ENCODE measurements around the gene MACROD2.
"Not testable (repeated sequence)": the region's sequence is repeated elsewhere in the genome, so short reads cannot be mapped to it uniquely, and the experiment has no call there.

Gene MACROD2

DNA sequence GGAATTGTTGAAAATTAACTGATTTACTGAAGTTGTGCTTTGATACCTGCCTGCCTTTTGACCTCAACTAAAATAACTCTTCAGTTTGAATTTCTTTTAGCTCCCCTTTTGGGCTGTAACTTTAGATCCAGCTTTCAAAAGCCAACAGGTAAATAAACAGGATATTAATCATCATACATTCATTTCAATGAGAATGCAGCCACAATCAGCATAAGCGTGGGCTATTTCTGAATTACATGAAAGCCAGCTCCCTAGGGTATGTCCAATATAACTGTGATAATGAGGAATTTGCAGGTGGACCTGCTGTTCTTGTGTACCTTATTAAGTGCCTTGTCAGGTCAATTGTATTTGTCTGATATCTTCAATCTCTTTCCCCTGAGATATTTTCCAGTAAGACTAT, 1747.3 kb downstream of the MACROD2 start:
- DNase-seq, result no peak

DNA sequence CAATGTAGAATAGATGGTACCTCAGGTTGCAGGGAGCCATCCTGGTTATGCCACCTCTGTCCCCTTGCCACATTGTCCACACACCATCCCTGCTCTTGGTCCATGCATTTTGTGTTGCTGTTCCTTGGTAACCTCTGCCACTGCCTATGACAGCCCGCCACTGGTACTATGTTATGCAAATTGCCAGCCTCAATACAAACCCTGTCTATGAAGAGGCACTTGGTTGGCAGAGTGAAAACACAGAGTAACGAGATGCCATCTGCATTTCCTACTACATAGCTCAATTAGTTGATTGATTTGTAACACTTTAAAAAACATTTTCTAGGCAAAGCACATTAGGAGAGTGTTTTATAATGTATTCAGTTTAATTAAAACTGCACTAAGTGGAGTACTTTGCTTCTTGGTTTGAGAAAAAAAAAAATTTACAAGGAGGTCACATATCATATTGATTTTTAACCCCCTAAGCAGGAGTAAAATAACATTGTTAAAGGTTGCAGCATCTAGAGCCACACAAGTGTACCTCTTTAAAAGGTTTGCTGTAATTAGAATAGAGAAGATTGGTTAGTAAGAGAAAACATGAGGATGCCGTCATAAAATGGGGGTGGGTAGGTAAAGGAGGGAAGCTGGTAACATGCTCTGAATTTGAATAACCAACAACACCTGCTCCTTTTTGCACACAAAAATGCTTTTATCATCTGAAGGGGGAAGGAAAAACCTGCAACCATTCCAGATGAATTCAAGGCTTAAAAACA, 1760.9 kb downstream of the MACROD2 start:
- DNase-seq, result no peak

DNA sequence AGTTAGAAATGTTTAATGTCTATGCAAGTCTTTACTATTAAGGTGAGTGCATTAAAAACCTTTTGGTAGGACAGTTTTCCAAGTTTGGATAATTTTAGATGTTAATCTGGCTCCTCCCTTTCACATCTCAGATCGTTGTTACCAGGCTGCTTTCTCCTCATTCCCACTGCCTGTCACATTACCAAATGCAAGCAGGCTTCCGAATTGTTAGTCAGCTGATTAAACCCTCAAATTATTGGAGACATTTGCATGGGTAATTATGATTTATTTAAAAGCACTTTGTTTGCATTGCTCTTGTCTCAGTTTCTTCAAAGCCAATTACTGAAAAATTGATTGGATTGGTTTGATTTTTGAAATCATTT, 1761.4 kb downstream of the MACROD2 start:
- no peak for DNase-seq

DNA sequence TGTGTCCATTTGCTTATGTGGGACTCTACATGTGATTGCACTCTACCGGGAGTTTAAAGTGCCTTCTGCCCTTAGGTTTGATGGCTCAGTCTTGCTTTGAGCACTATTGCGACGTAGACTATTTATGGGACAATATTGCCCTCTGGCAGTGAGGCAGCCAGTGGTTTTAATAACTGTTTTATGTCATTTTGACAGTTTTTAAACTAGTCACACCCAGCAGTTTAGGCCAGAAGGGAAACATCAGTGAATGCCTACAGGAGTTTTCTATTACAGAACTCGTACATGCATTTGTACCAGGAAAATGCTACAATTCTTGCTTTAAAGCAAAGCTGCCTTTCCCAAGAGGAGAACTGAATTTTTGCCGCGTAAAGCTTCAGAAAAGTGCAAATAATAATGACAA, 1764.3 kb downstream of the MACROD2 start:
- DNase-seq, result no peak

DNA sequence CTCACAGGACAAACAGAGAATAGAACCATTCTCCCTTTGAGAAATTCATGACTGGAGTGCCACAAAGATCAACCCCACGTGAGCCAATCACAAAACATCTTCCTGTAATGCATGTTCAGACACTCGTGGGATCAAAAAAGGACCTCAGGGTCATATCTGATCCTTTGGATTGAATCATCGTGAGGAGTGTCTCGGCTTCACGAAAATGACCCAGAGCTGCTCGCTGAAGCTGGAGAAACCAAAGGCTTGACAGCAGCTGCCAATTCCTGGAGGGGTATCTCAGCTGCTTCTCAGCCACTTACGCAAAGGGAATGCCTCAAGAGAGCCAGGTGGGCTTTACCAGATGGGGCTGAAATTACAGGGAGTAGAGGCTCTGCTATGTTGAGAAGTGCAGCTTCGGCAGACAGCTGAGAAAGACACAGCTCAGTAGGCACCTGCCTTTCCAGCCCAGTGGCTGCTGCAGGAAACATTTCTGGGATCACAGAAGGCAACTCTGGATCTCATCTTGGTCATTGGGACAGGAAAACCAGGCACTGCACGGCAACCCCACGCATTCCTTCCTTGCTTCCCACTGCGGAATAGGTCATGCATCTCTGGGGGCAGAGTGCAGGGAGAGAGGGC, 1764.8 kb downstream of the MACROD2 start:
- DNase-seq, result no peak

DNA sequence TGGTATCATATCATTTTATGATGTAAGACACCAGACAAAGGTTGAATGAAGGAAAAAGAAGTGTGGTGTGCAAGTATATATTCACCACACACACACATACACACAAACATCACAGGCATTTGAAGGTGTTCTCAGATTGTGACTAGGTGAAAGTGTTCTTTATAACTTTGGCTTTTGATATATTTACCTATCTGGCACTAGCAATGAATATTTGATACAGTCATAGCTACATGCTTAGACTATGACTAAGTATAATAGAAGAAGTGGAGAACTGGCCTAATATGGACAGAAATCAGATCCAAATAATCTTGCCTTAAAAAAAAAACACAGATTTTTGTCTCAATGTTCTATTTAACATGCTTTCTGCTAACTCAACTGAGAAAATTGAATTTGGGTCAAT, 1768.0 kb downstream of the MACROD2 start:
- DNase-seq, result no peak

DNA sequence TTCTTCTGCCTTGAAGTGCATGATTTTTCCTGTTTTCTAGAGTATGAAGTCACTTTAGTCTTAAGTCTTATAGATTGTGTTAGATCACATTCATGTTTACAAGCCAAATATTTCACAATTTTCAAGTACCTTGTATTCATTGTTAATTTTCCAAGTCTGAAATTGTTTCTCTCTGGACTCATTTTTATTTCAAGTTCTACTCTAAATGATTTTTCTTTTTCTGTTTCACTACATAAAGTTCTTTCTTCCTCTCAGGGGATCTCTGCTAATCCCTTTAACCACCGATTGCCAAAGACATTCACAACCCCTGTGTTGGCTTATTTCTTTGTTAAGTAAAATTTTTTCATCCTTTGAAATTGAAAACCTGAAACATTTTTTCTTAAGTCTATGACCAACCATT, 1772.3 kb downstream of the MACROD2 start:
- DNase-seq, result no peak

DNA sequence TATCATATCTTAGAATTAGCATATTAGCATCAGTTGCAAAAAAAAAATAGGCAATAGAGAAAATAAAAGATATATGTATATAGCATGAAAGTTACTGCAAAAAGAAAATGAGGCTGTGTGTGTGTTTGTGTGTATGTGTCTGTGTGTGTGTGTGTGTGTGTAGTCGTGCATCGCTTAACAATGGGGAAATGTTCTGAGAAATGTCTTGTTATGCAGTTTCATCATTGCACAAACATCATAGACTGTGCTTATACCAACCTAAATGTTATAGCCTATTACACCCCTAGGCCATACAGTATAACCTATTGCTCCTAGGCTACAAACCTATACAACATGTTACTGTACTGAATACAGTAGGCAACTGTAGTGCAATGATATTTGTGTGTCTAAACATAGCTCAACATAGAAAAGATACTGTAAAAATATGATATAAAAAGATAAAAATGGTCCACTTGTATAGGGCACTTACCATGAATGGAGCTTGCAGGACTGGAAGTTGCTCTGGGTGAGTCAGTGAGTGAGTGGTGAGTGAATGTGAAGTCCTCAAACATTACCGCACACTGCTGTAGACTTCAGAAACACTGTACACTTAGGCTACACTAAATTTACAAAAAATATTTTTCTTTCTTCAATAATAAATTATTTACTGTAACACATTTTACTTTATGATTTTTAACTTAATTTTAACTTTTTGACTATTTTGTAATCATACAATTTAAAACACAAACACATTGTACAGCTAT, 1772.9 kb downstream of the MACROD2 start:
- no peak for DNase-seq

DNA sequence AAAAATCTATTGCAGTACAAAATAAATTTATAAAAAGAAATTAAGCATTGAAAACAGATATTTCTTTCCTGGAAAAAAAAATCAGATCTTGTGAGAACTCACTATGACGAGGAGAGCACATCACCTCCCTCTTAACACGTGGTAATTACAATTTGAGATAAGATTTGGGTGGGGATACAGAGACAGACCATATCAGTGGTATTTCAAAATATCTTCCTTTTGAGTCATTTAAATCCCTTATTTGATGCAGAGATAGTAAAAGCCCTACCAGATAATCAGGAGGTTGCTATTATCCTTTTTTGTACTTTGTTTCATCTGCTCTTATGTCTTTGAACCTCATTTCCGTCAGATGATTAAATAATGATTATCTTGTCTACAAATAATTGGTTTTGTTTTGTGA, 1777.5 kb downstream of the MACROD2 start:
- DNase-seq, result no peak

DNA sequence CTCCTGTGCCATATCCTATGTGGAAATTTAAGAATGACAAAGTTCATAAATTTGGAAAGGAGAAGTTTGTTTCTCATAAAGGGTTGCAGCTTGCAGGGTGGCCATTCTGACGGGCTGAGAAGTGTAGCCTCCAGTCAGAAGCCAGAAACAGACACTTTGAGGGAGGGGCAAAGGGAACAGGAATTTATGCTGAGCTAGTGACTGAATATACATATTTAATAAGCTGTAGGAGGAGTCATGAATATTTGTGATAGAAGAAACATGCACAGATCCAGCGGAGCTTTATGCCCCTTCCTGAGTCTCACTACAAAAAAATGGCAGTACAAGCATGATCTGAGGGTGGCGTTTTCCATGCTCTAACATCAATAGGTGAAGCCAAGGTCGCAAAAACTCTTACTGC, 1779.6 kb downstream of the MACROD2 start:
- DNase-seq, result no peak

DNA sequence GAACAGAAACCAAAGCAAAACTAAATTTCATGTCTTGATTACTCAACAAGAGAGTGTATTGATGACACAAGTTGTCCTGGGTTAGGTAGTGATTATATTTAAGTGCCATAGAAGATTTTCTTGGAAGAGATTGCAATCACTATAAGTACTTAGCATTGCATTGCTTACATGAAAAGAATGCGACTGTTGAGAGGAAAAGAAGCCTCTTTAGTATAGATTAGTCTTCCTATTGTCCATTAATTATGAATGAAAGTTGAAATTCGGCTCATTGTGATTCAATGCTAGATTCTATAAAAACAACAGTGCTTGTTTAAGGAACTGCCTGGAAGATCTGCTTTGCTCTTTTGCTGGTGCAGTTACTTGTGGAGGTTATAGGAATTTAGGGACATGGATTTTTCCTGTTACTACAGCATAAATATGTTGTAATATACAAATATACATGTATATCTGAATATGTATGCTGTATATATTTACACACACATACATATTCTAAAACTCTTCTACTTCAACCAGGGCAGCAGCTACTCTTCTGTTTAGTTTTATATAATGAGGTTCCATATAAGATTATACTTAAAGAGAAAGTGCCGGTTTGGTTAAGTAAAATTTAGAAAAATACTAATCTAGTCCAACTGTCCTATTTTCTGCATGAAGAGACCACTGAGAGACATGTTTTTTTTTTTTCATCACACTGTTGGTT, 1781.6 kb downstream of the MACROD2 start:
- no peak for DNase-seq

DNA sequence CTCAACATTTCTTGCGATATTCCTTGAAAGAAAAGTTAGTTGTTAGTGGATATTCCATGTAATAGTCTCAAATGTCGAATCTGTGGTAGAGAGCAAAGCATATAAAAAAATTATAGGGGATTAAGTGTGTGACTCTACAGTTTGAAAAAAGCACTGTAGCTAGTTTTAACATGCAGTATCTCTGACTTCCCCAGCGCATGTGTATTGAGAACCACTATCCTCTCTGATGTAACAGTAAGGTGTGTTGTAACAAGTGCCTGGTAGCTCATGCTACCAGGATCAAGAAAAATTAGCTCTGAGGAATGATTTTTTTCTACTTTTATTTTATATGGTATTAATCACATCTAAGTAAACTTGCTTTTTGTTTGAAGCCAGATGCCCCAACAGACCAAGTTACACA, 1788.7 kb downstream of the MACROD2 start:
- no peak for DNase-seq

DNA sequence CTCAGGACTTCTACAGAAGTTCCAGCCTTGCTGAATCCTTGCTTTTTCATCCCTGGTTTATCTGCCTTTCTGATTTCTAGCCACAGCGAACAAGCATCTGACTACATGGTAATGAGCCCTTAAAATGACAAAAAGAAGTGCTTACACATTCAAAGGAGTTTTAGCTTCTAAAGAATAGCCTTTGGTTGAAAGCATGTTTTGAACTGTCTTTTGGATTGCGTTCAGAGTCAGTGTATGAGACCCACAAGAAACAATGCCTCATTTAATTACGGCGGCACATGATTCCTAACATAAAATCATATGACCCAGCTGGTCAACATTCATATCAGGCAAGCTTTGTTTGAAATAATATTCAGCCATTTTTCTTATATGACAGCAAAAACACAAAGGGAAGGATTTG, 1793.8 kb downstream of the MACROD2 start:
- DNase-seq, result no peak

DNA sequence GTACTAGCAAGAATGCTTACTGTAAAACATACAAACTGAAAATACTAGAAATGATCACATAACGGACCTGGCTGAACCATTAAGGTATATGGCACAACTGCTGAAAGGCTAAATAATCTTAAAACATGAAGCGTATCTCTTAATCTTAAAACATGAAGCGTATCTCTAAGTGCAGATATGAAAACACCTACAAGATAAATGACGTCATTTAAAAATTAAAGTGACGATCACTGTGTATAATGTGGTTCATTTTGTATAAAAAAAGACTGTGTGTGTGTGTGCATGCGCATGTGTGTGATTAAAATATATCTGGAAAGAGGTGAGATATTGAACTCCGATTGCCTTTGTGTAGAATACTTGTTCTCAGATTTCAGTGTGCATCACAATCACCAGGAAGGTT, 1797.5 kb downstream of the MACROD2 start:
- DNase-seq, result no peak

DNA sequence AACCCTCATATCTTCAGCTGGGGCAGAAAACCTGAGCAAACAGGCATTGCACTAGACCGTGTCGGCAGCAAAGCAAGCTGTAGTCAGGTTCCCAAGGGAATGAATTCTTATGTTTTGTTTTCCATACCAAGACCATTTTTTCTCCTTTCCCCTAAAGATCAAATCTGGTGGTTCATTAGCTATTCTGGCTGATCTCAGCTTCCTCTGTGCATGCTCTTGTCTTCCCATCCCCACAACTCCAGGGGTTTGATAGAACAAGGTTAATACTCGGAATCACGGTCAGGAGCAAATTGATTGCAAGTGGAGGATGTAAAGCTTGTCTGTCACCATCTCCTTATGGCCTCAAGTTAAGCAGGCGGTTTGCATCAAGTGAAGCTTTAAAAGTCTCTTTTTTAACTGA, 1799.1 kb downstream of the MACROD2 start:
- no peak for DNase-seq

DNA sequence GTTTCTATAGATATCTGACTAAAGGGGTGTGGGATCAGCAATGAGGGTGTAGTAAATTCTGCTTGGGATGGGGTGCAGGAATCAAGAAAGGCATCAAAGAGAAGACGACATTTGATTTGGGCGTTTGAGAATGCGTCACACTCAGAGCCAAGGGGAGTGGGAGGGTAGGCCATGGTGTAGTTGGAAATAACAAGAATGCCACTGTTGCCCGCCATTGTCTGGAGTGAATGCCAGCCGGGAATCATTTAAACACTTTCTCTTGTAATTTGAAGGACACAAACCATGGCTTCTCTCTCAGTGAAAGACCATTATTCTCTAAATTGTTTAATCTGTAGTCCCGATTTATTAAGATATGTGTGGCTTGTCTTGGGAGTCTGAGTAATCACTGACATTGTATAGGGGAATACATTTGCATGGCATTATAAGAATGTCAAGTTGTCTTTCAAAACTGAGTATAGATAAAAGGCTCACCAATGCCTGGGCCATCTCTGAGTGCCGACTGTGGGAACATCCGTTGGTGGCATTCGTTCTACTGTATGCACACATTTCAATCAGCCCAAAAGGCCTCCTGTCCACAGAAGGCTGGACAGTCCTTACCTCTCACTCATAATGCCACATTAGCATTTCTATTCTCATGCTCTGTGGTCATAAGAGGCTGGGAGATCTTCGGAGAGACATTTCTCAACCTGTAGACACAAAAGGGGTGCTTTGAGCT, 1800.1 kb downstream of the MACROD2 start:
- no peak for DNase-seq

DNA sequence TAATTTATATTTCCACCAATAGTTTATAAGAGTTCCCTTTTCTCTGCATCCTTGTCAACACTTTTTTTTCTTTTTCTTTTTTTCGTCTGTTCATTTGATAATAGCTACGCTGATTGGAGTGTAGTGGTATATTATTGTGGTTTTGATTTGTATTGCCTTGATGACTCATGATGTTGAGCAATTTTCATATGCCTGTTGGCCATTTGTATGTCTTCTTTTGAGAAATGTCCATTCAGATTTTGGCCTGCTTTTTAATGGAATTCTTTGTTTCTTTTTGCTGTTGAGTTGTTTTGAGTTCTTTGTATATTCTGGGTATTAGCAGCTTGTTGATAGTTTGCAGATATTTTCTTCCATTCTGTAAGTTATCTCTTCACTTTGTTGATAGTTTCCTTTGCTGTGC, 1804.6 kb downstream of the MACROD2 start:
- DNase-seq, result no peak

DNA sequence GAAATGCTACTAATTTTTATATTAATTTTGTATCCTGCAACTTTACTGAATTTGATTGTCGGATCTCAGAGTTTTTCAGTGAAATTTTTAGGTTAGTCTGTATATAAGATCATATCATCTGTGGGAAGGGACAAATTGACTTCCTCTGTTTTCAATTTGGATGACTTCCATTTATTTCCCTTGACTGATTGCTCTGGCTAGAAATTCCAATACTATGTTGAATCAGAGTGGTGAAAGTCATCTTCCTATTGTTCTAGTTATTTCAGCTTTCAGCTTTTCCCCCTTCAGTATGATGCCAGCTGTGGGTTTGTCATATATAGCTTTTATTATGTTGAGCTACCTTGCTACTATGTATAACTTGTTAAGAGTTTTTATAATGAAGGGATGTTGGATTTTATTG, 1806.7 kb downstream of the MACROD2 start:
- no peak for DNase-seq

DNA sequence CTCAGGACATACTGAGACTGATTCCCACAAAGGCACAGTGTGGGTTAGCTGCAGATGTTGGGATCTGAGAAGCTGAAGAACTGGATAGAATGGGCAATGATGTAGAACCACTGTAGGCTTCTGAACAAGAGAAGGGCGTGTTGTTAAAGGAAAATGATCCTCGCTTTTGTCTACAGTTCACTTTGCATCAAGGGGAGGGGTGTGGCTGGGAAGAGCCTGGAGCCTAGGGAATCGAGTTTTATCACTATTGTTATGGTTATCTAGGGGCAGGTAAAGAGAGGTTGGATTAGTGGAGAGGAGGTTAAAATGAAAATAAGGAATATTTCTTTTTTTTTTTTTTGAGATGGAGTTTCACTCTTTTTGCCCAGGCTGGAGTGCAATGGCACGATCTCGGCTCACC, 1809.8 kb downstream of the MACROD2 start:
- no peak for DNase-seq

DNA sequence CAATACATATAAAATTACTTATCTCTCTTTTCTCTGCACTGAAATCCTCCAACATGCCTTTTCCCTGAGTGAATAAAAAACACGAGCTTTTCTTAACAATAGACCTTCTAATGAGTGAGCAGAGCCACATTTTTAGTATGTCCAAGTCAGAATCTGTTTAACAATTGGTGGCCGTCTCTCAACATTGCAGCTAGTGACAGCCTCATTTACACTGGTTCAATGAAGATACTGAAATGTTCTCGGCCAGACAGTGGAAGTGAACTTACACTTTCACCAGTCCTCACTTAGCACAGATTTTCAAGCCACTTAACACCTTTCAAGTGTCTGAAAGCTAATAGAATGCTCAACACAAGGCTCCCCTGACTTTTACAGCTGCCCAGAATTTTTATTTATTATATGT, 1810.8 kb downstream of the MACROD2 start:
- no peak for DNase-seq

DNA sequence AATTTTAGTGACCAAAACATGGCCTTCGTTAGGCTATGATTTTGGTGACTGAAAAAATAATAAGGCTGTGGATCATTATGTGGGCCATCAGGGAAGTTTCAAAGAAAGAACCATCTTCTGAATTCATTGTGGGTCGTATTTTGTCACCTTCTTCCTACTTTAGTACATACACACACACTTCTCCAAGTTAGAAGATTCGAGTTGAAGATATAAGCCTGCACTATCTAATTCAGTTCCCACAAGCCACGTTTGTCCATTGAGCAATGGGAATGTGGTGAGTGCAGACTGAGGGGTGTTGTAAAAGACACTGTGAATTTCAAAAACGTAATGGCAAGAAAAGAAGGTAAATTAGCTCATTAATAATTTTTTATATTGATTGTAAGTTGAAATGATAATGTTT, 1812.0 kb downstream of the MACROD2 start:
- DNase-seq, result no peak

DNA sequence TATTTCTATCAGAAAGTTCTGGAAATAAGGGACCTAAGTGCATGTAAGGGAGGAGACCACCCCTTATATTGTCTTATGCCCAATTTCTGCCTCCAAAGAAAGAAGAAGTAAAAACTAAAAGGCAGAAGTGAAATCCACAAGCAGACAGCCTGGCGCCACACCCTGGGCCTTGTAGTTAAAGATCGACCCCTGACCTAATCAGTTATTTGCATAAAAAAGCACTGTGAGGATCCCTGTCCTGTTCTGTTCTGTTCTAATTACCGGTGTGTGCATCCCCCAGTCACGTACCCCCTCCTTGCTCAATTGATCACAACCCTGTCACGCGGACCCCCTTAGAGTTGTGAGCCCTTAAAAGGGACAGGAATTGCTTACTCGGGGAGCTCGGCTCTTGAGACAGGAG, 1812.5 kb downstream of the MACROD2 start:
- not testable (repeated sequence) for DNase-seq

DNA sequence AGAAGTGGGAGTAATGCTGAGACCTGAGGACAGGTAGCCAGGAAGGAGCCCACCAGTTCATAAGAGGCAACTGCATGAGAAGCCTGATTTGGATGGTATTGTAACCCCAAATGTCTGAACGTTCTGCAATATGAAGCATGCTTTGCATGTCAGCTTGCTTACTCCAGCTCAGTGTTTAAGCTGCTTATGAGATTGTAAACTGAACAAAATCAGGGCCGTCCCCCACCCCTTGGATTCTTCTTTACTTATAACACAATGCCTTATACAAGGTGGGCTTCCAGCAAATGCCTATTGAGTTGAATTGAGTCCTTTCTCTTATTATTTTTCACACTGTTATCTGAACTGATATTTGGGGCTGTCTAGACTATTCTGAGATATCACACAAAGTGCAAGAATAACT, 1816.6 kb downstream of the MACROD2 start:
- DNase-seq, result no peak
